ENCODE results near the gene JAKMIP1.

JAKMIP1 gene

DNA sequence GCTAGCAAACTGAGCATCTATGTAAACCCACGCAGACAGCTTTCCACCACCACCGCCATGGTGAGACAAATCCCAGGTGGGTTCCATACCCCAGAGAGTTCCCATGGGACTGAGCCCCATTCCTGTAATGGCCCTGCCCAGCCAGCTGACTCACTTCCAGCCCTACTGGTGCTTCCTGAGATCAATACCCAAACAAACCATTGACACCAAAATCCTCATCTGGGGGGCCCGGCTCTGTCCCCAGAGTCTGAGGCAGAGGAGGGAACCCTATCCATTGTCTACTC is 30.1 kb upstream of the JAKMIP1 start:
- Histone ChIP-seq H3K79me2 (ENCODE audit: control insufficient read depth, low read length) (no peaks in the 10 kb centered on the region), H3K9me3 (ENCODE audit: control insufficient read depth, insufficient read depth, low read length) (no peaks in the 10 kb centered on the region), H3K4me2 (ENCODE audit: low read length) (no peak overlapping the region), H3K4me3 (ENCODE audit: low read length) (no peak overlapping the region), H3K27ac (ENCODE audit: low read depth, low read length) (no peak overlapping the region), H3K4me1 (ENCODE audit: control insufficient read depth, low read length) (no peaks in the 10 kb centered on the region), H3K36me3 (ENCODE audit: control insufficient read depth, low read length) (no peaks in the 10 kb centered on the region), H3K9me2 (replicated peaks; ENCODE audit: control insufficient read depth, low read length) (no peaks in the 10 kb centered on the region), H4K20me1 (ENCODE audit: control insufficient read depth, insufficient read depth, low read depth, low read length) (no peaks in the 10 kb centered on the region), H3K27me3 (ENCODE audit: control insufficient read depth, low read length) (no peaks in the 10 kb centered on the region), H3F3A (ENCODE audit: control insufficient read depth, insufficient read depth) (no peaks in the 10 kb centered on the region)
- TF ChIP-seq EZH2phosphoT487 (IDR thresholded peaks at IDR 0.05; ENCODE audit: borderline replicate concordance, low read length) = no peak
- TF ChIP-seq, protein P1, sequence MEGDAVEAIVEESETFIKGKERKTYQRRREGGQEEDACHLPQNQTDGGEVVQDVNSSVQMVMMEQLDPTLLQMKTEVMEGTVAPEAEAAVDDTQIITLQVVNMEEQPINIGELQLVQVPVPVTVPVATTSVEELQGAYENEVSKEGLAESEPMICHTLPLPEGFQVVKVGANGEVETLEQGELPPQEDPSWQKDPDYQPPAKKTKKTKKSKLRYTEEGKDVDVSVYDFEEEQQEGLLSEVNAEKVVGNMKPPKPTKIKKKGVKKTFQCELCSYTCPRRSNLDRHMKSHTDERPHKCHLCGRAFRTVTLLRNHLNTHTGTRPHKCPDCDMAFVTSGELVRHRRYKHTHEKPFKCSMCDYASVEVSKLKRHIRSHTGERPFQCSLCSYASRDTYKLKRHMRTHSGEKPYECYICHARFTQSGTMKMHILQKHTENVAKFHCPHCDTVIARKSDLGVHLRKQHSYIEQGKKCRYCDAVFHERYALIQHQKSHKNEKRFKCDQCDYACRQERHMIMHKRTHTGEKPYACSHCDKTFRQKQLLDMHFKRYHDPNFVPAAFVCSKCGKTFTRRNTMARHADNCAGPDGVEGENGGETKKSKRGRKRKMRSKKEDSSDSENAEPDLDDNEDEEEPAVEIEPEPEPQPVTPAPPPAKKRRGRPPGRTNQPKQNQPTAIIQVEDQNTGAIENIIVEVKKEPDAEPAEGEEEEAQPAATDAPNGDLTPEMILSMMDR (IDR thresholded peaks at IDR 0.05; ENCODE audit: low read depth, low read length, poor library complexity, severe bottlenecking) = no peak

DNA sequence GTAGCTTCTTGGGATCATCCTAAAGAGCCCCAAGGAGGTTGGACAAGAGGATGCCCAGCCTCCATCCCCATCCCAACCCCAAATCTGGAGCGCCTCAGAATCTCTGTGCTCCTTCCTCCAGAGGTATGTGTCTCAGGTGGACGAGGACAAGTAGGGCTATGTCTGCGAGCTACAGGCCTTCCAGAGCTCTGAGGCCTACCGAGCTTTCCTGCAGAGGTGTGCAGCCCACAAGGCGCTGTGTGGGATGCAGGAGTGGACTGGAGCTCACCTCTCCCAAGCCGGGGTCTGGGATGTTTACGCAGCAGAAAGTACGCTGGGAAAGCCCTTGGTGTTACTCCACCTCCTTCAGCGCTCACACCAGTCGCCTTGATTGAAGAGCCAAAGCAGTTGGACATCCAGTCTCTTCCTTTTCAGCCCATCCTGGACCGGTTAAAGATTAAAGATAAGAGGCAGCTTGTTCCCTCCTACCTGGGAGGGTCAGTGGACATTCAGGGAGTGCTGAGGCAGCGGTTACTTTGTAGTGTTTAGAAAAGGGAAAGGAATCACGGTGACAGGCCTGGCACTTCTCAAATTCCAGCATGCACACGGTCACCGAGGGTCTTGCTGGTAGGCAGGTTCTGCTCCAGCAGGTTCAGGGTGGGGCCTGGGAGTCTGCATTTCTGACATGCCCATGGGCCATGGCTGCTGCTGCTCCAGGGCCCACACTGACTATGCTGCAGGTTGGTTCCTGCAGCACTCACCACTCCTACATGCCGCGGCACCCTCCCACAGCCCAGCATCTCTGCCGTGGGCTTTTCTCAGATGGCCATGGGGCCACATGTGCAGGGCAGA is 29.5 kb upstream of the JAKMIP1 start:
- Histone ChIP-seq H3K27ac (ENCODE audit: low read depth, low read length) (no peak overlapping the region), H3K9me2 (replicated peaks; ENCODE audit: control insufficient read depth, low read length) (no peaks in the 10 kb centered on the region), H4K20me1 (ENCODE audit: control insufficient read depth, insufficient read depth, low read depth, low read length) (no peaks in the 10 kb centered on the region), H3K79me2 (ENCODE audit: control insufficient read depth, low read length) (no peaks in the 10 kb centered on the region), H3K27me3 (ENCODE audit: control insufficient read depth, low read length) (no peaks in the 10 kb centered on the region), H3K36me3 (ENCODE audit: control insufficient read depth, low read length) (no peaks in the 10 kb centered on the region), H3K4me2 (ENCODE audit: low read length) (no peak overlapping the region), H3K4me1 (ENCODE audit: control insufficient read depth, low read length) (no peaks in the 10 kb centered on the region), H3K4me3 (ENCODE audit: low read length) (no peak overlapping the region), H3K9me3 (ENCODE audit: control insufficient read depth, insufficient read depth, low read length) (no peaks in the 10 kb centered on the region), H3F3A (ENCODE audit: control insufficient read depth, insufficient read depth) (no peaks in the 10 kb centered on the region)
- TF ChIP-seq, protein P1 (IDR thresholded peaks at IDR 0.05; ENCODE audit: low read depth, low read length, poor library complexity, severe bottlenecking) = no peak
- no peak for TF ChIP-seq EZH2phosphoT487 (IDR thresholded peaks at IDR 0.05; ENCODE audit: borderline replicate concordance, low read length)

DNA sequence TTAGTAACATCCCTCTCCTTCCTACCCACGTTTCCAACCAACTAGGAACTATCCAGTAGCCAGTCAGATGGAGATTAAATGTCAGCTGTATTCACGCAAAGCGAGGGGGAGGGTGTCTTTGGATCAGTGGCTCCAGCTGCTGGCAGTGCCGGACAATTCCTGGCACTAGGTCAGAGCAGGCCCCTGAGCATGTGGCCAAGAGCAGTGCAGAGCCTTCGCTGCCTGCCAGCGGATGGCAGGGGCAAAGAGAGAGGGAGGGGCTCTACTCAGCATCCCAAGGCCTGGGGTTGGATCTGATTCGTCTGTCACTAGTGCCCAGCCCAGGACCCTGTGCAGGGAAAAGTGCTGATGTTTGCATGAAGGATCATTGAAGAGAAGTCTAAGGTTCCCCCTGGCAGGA is 28.7 kb upstream of the JAKMIP1 start:
- H3K4me1 ChIP-seq (ENCODE audit: control insufficient read depth, low read length) = no peaks in the 10 kb centered on the region

More for the DNA sequence above, 28.7 kb upstream of the JAKMIP1 start:
- Histone ChIP-seq H3K36me3 (ENCODE audit: control insufficient read depth, low read length) (no peaks in the 10 kb centered on the region), H3K9me2 (replicated peaks; ENCODE audit: control insufficient read depth, low read length) (no peaks in the 10 kb centered on the region), H3K27me3 (ENCODE audit: control insufficient read depth, low read length) (0 out of 2 replicates have a peak, but pooled peaks cover under 1% of the 10 kb centered on the region), H3K27ac (ENCODE audit: low read depth, low read length) (no peak overlapping the region), H3K9me3 (ENCODE audit: control insufficient read depth, insufficient read depth, low read length) (no peaks in the 10 kb centered on the region), H3K79me2 (ENCODE audit: control insufficient read depth, low read length) (no peaks in the 10 kb centered on the region), H4K20me1 (ENCODE audit: control insufficient read depth, insufficient read depth, low read depth, low read length) (no peaks in the 10 kb centered on the region), H3F3A (ENCODE audit: control insufficient read depth, insufficient read depth) (no peaks in the 10 kb centered on the region), H3K4me3 (ENCODE audit: low read length) (no peak overlapping the region), H3K4me2 (ENCODE audit: low read length) (no peak overlapping the region)
- TF ChIP-seq, protein P1 (IDR thresholded peaks at IDR 0.05; ENCODE audit: low read depth, low read length, poor library complexity, severe bottlenecking) = no peak
- no peak for TF ChIP-seq EZH2phosphoT487 (IDR thresholded peaks at IDR 0.05; ENCODE audit: borderline replicate concordance, low read length)
